ENCODE results near the gene SCIN. TPM values are rescaled to one million over a fixed set of nuclear protein-coding genes. Genes with fewer than 3 reads are reported as not detected.

SCIN gene
- total RNA-seq, 1 donor from 2014 or later, result 0.26 TPM

GRCh38 chr7:12583176-12583575 lies 12.7 kb downstream of the SCIN start:
- Histone ChIP-seq H3K27me3 (ENCODE audit: control insufficient read depth, insufficient read depth, low read length) (no peaks in the 10 kb centered on the region), H3K4me3 (ENCODE audit: low read depth, low read length) (no peak overlapping the region), H3K36me3 (ENCODE audit: control insufficient read depth, insufficient read depth, low read length) (no peaks in the 10 kb centered on the region)
- TF ChIP-seq, protein P1, sequence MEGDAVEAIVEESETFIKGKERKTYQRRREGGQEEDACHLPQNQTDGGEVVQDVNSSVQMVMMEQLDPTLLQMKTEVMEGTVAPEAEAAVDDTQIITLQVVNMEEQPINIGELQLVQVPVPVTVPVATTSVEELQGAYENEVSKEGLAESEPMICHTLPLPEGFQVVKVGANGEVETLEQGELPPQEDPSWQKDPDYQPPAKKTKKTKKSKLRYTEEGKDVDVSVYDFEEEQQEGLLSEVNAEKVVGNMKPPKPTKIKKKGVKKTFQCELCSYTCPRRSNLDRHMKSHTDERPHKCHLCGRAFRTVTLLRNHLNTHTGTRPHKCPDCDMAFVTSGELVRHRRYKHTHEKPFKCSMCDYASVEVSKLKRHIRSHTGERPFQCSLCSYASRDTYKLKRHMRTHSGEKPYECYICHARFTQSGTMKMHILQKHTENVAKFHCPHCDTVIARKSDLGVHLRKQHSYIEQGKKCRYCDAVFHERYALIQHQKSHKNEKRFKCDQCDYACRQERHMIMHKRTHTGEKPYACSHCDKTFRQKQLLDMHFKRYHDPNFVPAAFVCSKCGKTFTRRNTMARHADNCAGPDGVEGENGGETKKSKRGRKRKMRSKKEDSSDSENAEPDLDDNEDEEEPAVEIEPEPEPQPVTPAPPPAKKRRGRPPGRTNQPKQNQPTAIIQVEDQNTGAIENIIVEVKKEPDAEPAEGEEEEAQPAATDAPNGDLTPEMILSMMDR (IDR thresholded peaks at IDR 0.05; ENCODE audit: insufficient read depth, low read length, severe bottlenecking), result no peak
- DNase-seq (ENCODE audit: low read depth) (peak; percentile 24), FAIRE-seq (no peak)

- H3K27me3 ChIP-seq (ENCODE audit: control insufficient read depth, insufficient read depth, low read length), result no peaks in the 10 kb centered on the region
- H3K36me3 ChIP-seq (ENCODE audit: control insufficient read depth, insufficient read depth, low read length), result no peaks in the 10 kb centered on the region
- no peak for DNase-seq (ENCODE audit: low read depth)
- no peak for FAIRE-seq
- TF ChIP-seq, protein P1 (IDR thresholded peaks at IDR 0.05; ENCODE audit: insufficient read depth, low read length, severe bottlenecking), result no peak
- H3K4me3 ChIP-seq (ENCODE audit: low read depth, low read length), result no peak overlapping the region
These were observed 13.4 kb downstream of the SCIN start for GRCh38 chr7:12583922-12584321.

DNA sequence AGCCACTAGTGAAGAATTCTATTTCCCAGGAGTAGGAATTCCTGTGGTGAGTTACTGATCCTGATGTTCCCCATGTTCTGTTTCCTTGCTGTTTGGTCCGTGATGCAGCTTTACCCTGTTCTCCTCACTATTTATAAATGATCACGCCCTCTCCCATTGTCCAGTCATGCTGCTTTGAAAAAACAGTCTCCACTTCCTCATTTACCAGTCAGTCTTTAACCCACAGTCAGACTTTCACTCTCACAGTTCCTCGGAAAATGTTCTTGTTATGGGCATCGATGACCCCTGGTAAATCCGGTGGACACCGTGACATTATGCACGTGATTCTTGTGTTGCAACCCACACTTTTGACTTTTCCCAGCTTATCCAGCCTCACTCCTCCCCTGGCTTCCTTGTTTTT lies 14.4 kb downstream of the SCIN start:
- DNase-seq (ENCODE audit: low read depth) (no peak), FAIRE-seq (no peak)
- TF ChIP-seq, protein P1 (IDR thresholded peaks at IDR 0.05; ENCODE audit: insufficient read depth, low read length, severe bottlenecking), result no peak
- Histone ChIP-seq H3K36me3 (ENCODE audit: control insufficient read depth, insufficient read depth, low read length) (no peaks in the 10 kb centered on the region), H3K4me3 (ENCODE audit: low read depth, low read length) (no peak overlapping the region), H3K27me3 (ENCODE audit: control insufficient read depth, insufficient read depth, low read length) (no peaks in the 10 kb centered on the region)

GRCh38 chr7:12586271-12586670 lies 15.8 kb downstream of the SCIN start:
- TF ChIP-seq, protein P1 (IDR thresholded peaks at IDR 0.05; ENCODE audit: insufficient read depth, low read length, severe bottlenecking), result no peak
- Histone ChIP-seq H3K27me3 (ENCODE audit: control insufficient read depth, insufficient read depth, low read length) (no peaks in the 10 kb centered on the region), H3K4me3 (ENCODE audit: low read depth, low read length) (no peak overlapping the region), H3K36me3 (ENCODE audit: control insufficient read depth, insufficient read depth, low read length) (no peaks in the 10 kb centered on the region)
- no peak for DNase-seq (ENCODE audit: low read depth)
- FAIRE-seq, result no peak

GRCh38 chr7:12588259-12588904 lies 17.9 kb downstream of the SCIN start:
- DNase-seq (ENCODE audit: low read depth) (no peak), FAIRE-seq (no peak)
- TF ChIP-seq, protein P1 (IDR thresholded peaks at IDR 0.05; ENCODE audit: insufficient read depth, low read length, severe bottlenecking), result no peak
- Histone ChIP-seq H3K4me3 (ENCODE audit: low read depth, low read length) (no peak overlapping the region), H3K27me3 (ENCODE audit: control insufficient read depth, insufficient read depth, low read length) (no peaks in the 10 kb centered on the region), H3K36me3 (ENCODE audit: control insufficient read depth, insufficient read depth, low read length) (no peaks in the 10 kb centered on the region)

- TF ChIP-seq, protein P1 (IDR thresholded peaks at IDR 0.05; ENCODE audit: insufficient read depth, low read length, severe bottlenecking), result no peak
- no peak for DNase-seq (ENCODE audit: low read depth)
- no peak for FAIRE-seq
- no peak overlapping the region for H3K4me3 ChIP-seq (ENCODE audit: low read depth, low read length)
- H3K27me3 ChIP-seq (ENCODE audit: control insufficient read depth, insufficient read depth, low read length), result no peaks in the 10 kb centered on the region
- H3K36me3 ChIP-seq (ENCODE audit: control insufficient read depth, insufficient read depth, low read length), result no peaks in the 10 kb centered on the region
These were observed 20.0 kb downstream of the SCIN start for GRCh38 chr7:12590559-12590958.
